GM18867 (cell line): ENCODE data around the gene MLXIPL.
"Not testable (repeated sequence)": the region's sequence is repeated elsewhere in the genome, so short reads cannot be mapped to it uniquely, and the experiment has no call there.

Source experiments
- ATAC-seq: cut with Tn5 transposase; IDR thresholded peaks from one replicate; pipeline ENCODE4 v1.9.1; 2021; ENCODE audit warnings: mild to moderate bottlenecking, moderate library complexity; ENCODE audit not compliant: unreplicated experiment

MLXIPL gene

DNA sequence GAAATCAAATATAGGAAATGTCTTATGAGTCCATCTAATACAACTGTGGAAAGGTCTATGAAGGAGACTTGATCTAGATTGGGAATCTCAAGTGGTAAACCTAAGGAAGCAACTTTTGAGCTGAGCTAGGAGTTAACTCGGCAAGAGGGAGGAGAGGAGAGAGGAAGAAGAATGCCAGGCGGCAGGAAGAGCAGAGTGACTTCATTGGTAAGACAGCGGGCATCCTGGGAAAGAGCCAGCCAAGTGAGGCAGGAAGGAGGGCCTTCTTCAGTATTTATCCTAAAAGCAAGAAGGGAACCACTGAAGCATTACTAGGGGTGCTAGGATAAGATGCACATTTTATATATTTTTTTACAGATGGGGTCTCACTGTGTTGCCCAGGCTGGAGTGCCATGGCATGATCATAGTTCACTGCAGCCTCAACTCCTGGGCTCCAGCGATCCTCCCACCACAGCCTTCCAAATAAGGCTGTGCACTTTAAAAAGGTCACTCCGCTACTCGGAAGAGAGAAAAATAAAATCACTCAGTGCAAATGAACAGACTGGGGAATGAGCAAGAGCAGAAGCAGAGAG is 68.8 kb downstream of the MLXIPL start:
- no peak for ATAC-seq

- not testable (repeated sequence) for ATAC-seq
Measured at GRCh38 chr7:73550093-73550492, 74.2 kb downstream of the MLXIPL start.

- ATAC-seq = no peak
Measured at GRCh38 chr7:73549176-73549575, 75.1 kb downstream of the MLXIPL start.

- no peak for ATAC-seq
Measured at GRCh38 chr7:73547841-73548240, 76.5 kb downstream of the MLXIPL start.

DNA sequence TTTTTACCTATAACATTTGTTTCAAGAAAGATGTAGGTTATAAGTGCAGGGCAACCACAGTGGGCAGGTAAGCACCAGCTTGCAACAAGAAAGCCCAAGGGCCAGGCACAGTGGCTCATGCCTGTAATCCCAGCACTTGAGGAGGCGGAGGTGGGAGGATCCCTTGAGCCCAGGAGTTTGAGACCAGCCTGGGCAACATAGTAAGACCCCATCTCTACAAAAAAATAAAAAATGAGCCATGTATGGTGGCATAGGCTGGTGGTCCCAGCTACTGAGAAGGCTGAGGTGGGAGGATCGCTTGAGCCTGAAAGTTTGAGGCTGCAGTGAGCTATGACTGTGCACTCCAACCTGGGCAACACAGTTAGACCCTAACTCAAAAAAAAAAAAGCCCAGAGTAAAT is 79.6 kb downstream of the MLXIPL start:
- ATAC-seq = no peak
